ENCODE results near the gene CCDC69.

- TF ChIP-seq BHLHE40 (IDR thresholded peaks at IDR 0.05; ENCODE audit: low read depth, low read length) (no peak), NR3C1 (IDR thresholded peaks at IDR 0.05) (no peak), CTCF (IDR thresholded peaks at IDR 0.05) (no peak), FOXS1 (CRISPR knock-in tag; IDR thresholded peaks at IDR 0.05) (no peak), POLR2A (IDR thresholded peaks at IDR 0.05; ENCODE audit: low read length) (no peak), USF2 (IDR thresholded peaks at IDR 0.05) (no peak), JUN (IDR thresholded peaks at IDR 0.05) (no peak), EP300 (IDR thresholded peaks at IDR 0.05) (no peak), POLR2AphosphoS2 (conservative IDR thresholded peaks at IDR 0.05; ENCODE audit: low read length) (no peak), HDAC2 (IDR thresholded peaks at IDR 0.05) (no peak), MAX (IDR thresholded peaks at IDR 0.05) (no peak), REST (IDR thresholded peaks at IDR 0.05) (no peak), PHF8 (IDR thresholded peaks at IDR 0.05; ENCODE audit: borderline replicate concordance, low read depth) (no peak)
These were observed 86.6 kb downstream of the CCDC69 start for GRCh38 chr5:151137067-151137825.
